AG10803 (cell line): ENCODE measurements around the gene EEFSEC.

Source experiments
- DNase-seq: peaks from one replicate; pipeline ENCODE4 v3.0.0; 2010; ENCODE audit warnings: low read depth
- H3K4me3 ChIP-seq: 2 replicates; pipeline ENCODE4 v1.5.1; 2011; ENCODE audit warnings: mild to moderate bottlenecking, low read length, control low read depth
- TF ChIP-seq, protein P1 (sequence below): conservative IDR thresholded peaks from 2 replicates; pipeline ENCODE4 v1.5.1; 2011; ENCODE audit warnings: mild to moderate bottlenecking, low read length, control low read depth, inconsistent platforms

EEFSEC gene

DNA sequence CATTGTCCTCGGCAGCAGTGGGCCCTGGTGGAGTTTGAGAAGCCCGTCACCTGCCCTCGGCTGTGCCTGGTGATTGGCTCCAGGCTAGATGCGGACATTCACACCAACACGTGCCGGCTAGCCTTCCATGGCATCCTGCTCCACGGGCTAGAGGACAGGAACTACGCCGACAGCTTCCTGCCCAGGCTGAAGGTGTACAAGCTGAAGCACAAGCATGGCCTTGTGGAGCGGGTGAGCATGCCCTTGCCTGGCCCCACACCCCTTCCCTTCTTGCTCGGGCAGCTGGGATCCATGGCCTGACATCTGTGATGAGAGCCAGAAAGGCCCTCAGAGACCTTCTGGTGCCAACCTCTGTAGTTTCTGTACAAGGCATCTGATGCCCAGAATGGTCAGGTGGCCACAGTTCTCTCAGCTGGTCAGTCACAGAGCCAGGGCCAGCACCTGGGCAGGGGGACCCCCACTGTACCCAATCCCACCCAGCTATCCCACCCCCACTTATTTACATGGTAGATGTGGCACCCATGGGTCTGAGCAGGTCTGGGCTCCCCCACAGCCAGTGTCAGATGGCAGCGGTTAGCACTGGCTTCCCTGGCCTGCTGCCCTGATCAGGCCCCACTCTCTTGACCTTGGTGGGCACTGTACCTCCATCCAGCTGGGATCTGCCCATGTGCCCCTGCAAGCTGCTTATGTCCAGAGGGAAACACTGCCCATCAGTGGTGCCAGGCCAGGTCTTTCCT, 188.5 kb downstream of the EEFSEC start:
- DNase-seq = no peak
- TF ChIP-seq, protein P1, sequence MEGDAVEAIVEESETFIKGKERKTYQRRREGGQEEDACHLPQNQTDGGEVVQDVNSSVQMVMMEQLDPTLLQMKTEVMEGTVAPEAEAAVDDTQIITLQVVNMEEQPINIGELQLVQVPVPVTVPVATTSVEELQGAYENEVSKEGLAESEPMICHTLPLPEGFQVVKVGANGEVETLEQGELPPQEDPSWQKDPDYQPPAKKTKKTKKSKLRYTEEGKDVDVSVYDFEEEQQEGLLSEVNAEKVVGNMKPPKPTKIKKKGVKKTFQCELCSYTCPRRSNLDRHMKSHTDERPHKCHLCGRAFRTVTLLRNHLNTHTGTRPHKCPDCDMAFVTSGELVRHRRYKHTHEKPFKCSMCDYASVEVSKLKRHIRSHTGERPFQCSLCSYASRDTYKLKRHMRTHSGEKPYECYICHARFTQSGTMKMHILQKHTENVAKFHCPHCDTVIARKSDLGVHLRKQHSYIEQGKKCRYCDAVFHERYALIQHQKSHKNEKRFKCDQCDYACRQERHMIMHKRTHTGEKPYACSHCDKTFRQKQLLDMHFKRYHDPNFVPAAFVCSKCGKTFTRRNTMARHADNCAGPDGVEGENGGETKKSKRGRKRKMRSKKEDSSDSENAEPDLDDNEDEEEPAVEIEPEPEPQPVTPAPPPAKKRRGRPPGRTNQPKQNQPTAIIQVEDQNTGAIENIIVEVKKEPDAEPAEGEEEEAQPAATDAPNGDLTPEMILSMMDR = no peak
- no peak overlapping the region for H3K4me3 ChIP-seq

DNA sequence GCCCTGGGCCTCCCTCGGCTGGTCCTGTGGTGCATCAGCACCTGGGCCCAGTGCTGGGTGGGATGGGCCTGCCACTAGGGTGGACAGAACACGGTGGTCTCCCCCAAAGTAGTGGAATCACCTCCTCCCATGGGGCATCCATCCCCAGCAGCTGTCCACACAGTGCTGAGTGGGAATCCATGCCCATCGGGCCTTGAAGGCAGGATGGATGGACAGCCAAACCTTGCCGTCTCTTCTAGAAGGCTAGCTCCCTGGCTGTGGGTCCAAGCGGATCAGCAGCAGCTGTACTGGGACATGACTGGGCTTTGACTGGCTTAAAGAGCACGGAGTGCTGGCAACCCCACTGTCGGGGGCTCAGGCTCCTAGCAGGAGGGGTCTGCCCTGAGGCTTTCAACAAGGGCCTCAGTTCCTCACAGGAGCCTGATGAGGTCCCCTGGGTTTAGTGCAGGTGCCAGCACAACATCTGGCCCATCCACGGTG, 189.5 kb downstream of the EEFSEC start:
- H3K4me3 ChIP-seq = no peak overlapping the region
- TF ChIP-seq, protein P1 = no peak
- no peak for DNase-seq

DNA sequence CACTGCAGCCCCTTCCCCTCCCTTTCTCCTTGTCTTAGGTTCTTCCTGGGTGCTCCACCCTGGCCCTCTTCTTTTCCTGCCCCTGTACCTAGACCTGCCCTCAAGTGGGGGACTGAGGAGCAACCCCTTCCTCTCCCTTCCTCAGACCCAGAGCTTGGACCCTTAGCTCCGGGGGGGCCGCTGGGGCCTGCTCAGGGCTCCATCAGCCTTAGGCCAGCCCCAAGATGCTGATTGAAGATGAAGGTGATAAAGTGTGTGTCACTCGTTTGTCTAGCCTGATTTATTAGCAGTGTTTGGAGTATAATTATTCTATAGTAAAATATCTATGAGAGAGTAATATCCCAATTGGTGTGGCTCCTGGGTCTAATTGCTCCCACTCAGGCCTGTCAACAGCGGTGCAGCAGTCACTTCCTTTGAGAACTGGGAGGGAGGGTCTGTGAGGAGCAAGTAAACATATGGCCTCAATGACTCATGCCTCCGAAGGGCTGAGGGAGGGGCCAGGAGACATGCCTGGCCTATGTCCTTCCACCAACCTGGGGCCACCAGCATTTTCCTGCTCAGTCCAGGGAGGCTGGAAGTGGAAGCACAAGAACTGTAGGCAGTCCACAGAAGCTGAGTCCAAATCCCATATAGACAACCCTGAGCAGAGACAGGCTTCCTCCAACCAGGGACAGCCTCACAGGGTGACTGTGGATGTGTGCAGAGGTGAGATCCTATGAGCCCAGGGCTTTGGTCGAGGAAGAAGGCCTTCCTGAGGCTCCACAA, 190.2 kb downstream of the EEFSEC start:
- H3K4me3 ChIP-seq = no peak overlapping the region
- DNase-seq = peak; percentile 46
- TF ChIP-seq, protein P1 = no peak

DNA sequence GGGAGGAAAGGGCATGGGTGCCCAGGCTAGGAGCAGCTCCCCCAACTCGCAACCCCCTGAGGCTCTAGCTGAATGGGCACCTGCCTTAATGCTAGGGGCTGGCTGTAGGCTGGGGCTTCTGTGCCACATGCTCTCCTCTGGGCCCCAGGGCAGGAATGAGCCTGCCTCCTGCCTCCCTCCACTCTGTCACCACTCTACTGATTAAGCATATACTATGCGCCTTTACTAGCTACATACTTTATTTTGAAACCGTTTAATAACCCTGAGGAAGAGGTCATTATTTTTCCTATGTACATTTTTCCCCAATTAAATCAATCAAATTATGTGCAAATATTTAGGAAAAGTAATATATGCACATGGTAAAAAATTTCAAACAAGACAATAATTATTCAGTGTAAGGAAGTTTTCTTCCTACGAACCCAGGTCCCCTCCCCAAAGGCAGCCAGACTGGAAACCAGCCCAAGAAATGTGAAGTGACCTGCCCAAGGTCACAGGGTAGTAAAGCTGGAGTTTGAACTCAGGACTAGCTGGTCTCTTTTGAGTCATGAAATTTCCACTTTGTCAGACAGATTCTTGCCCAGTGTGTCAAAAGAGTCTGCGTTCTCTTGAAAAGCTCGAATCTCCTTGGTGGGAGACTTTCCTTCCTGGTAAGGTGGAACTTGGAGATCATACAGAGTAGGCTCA, 190.9 kb downstream of the EEFSEC start:
- no peak overlapping the region for H3K4me3 ChIP-seq
- DNase-seq = no peak
- TF ChIP-seq, protein P1 = no peak

DNA sequence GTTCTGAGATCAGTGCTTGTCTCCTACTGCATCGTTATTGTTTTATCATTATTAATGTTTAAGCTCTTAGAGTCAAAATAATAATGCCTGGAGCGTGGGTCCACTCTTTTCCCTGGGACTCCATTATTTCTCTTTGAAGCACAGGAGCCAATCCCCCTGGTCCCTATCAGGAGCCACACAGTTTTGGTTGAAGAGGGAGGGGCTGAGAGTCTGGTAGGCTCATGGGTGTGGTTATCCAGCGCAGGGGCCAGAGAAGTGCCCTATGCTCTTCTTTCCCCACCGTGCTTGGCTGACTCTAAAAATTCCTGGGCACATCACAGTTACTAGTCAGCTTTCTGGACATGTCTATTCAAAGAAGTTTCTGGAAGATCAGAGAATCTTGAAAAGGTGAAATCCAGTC, 191.9 kb downstream of the EEFSEC start:
- no peak for DNase-seq
- TF ChIP-seq, protein P1 = no peak
- no peak overlapping the region for H3K4me3 ChIP-seq

DNA sequence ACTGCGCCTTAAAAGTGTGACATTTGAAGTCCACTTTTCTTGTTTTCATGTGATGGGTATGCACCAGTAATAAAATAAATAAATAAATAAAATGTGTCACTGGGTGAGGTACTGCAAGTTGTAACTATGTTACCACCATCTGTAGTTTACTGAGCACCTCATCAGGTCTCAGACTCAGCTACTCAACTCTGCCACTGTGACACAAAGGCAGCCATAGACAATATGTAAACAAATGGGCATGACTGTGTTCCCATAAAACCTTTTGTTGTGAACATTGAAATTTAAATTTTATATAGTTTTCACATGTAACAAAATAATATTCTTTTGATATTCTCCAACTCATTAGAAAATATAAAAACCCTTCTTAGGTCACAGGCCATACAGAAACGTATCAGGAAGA, 193.3 kb downstream of the EEFSEC start:
- no peak for DNase-seq
- no peak overlapping the region for H3K4me3 ChIP-seq
- TF ChIP-seq, protein P1 = no peak
